K562 (cell line): ENCODE results near the gene PRSS27. TPM values are rescaled to one million over a fixed set of nuclear protein-coding genes. Genes with fewer than 3 reads are reported as not detected.

Source experiments
- CUX1 ChIP-seq: fragments of 200-800 bp; sonication (Bioruptor generic); IDR thresholded peaks from 2 replicates; pipeline ENCODE4 v1.6.1; 2016; ENCODE audit warnings: missing genetic modification characterization, missing compliant biosample characterization
- E2F3 ChIP-seq: fragments of 250-450 bp; sonication (Bioruptor Pico); IDR thresholded peaks from 2 replicates; pipeline ENCODE4 v1.4.0; 2020; ENCODE audit warnings: mild to moderate bottlenecking
- MLLT1 ChIP-seq, 2 experiments: fragments of 450-650 bp; IDR thresholded peaks; 2 replicates each; pipeline ENCODE4 v1.6.1; 2016
- POLR3A ChIP-seq: IDR thresholded peaks from 2 replicates; pipeline ENCODE4 v1.6.1; 2011; ENCODE audit warnings: borderline replicate concordance, mild to moderate bottlenecking, moderate library complexity; ENCODE audit not compliant: insufficient read length, insufficient read depth; ENCODE audit errors: extremely low read depth
- PTBP1 ChIP-seq: fragments of 200-400 bp; formaldehyde crosslinking; IDR thresholded peaks from 2 replicates; pipeline ENCODE4 v1.6.1; 2017; ENCODE audit warnings: low read depth, low read length
- RHOXF2B ChIP-seq: fragments of 250-450 bp; sonication (Bioruptor Pico); conservative IDR thresholded peaks from 2 replicates; pipeline ENCODE4 v1.5.1; 2021
- ZFP1 ChIP-seq: fragments of 450-650 bp; formaldehyde crosslinking; IDR thresholded peaks from 2 replicates; pipeline ENCODE4 v1.4.0; 2020; ENCODE audit warnings: mild to moderate bottlenecking, mixed read lengths
- ZFP91 ChIP-seq: sonication (generic); formaldehyde crosslinking; IDR thresholded peaks from 2 replicates; pipeline ENCODE4 v1.8.0; 2022; ENCODE audit warnings: mild to moderate bottlenecking, missing genetic modification reagents
- ZNF143 ChIP-seq: sonication (generic); formaldehyde crosslinking; IDR thresholded peaks from 2 replicates; pipeline ENCODE4 v1.9.0; 2022; ENCODE audit warnings: mild to moderate bottlenecking, missing genetic modification reagents
- polyA plus RNA-seq, 8 experiments: library from polyadenylated mRNA; depleted of rRNA in 4 of 8; stranded (reverse) in 5 of 8; unstranded in 3 of 8; fragments of >200 nt; fragmentation: Nextera tagmentation in 2 of 8; fragmentation: Illumina TruSeq in 1 of 8; extraction: Ambion mirVana in 2 of 8; extraction: Trizol in 1 of 8; gene quantifications; 2 replicates each; pipeline versions ENCODE4 v1.2.1 to v1.2.3, GENCODE V29; 2011 to 2014; ENCODE audit warnings: inconsistent platforms in 1 of 8, missing spikeins in 1 of 8
- total RNA-seq, 7 experiments: library from RNA; depleted of rRNA in 6 of 7; stranded (reverse); fragments of >200 nt in 6 of 7; fragmentation: Illumina TruSeq in 2 of 7; extraction: Trizol in 2 of 7; gene quantifications; 2 replicates each; pipeline versions ENCODE4 v1.2.1 to v1.2.3, GENCODE V29; 2011 to 2021; ENCODE audit warnings: low replicate concordance in 1 of 7
- TF ChIP-seq, protein P1 (sequence below): fragments of 250-450 bp; sonication (Bioruptor Pico); IDR thresholded peaks from 2 replicates; pipeline ENCODE4 v1.5.0; 2021; ENCODE audit warnings: mild to moderate bottlenecking, moderate library complexity
- TF ChIP-seq, protein P2 (sequence below): sonication (generic); formaldehyde crosslinking; IDR thresholded peaks from 2 replicates; pipeline ENCODE4 v1.9.0; 2022; ENCODE audit warnings: mild to moderate bottlenecking, missing genetic modification reagents

Gene PRSS27
- total and polyA plus RNA-seq, 9 of the 15 experiments (the other 6 are each of a cell fraction or from before 2014, with no cell fraction given), result 0.09 to 0.20 (median 0.17) TPM; not detected in 5

GRCh38 chr16:2752035-2752849, 32.2 kb upstream of the PRSS27 start, which contains the start of gene SRRM2 (continued):
- TF ChIP-seq, protein P1, sequence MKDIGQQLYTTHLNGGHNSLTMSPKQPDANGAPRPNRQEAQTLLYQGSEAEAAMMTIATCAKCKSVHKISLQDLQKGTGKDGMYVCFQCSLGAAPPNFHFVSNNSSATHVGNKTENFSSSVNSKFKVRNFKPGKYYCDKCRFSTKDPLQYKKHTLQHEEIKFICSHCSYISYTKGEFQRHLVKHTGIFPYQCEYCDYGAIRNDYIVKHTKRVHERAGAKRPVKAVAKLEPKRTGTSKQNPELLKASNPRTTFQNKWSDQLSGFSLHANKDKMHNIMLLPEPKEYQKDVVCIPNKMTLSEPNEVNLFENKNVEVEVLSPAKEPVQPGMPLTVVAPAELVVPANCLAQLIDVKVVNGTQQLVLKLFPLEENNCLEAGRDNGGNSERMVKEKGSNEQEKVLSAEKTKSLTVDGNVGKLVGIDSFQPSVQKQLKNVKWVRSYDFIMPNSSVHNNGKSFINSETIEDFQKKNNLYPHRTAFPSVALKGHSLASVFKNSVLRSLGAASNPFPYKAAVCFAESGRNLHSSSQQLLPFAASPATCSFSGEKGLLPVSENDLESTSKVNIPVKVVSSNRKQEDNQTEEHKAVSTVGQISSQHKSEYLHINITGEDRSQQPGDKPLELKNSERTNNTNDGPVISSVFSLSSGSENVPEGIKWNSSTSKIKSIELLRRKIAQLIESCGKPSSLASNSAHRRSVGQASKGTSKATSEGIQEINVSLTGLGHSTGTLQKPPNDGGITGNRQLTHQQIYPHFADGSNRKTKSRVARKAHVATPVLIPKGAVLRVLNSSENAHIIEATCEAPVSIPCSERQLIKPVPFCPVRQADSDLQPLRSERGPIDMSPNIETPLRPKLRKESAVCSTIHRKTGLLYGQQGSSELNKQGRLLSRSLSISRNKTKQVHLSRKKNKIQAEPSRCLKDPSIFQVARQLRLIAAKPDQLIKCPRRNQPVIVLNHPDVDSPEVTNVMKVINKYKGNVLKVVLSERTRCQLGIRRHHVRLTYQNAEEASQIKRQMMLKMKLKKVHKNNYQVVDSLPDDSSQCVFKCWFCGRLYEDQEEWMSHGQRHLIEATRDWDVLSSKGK, result no peak
- TF ChIP-seq POLR3A (no peak), CUX1 (no peak), ZFP1 (CRISPR knock-in tag) (no peak; the same call in 1 of the 2 replicates), PTBP1 (no peak), ZFP91 (CRISPR knock-in tag) (no peak), E2F3 (CRISPR knock-in tag) (peak; percentile 68; the same call in 1 of the 2 replicates), RHOXF2B (CRISPR knock-in tag) (no peak), MLLT1 (IDR thresholded peaks at IDR 0.05) (no peak), ZNF143 (CRISPR knock-in tag) (peak; percentile 97)
- TF ChIP-seq, protein P2, sequence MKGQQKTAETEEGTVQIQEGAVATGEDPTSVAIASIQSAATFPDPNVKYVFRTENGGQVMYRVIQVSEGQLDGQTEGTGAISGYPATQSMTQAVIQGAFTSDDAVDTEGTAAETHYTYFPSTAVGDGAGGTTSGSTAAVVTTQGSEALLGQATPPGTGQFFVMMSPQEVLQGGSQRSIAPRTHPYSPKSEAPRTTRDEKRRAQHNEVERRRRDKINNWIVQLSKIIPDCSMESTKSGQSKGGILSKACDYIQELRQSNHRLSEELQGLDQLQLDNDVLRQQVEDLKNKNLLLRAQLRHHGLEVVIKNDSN (CRISPR knock-in tag), result peak; percentile 52; the same call in 1 of the 2 replicates
